Small intestine (tissue), 7 donors: Measurements from ENCODE around the gene PGAM4. TPM values are rescaled to one million over a fixed set of nuclear protein-coding genes. Genes with fewer than 3 reads are reported as not detected.

Experiments
- DNase-seq, 2 donors: peaks; one replicate each; pipeline versions ENCODE4 v3.0.0 to v3.0.0-alpha.2; 2013
- FAIRE-seq: peaks from 2 replicates; lab custom pipeline; 2012; peaks lifted over from hg19 to GRCh38; lab: Jason Lieb, UNC
- H3K27ac ChIP-seq, 3 donors: one replicate each; pipeline ENCODE4 v1.5.1; 2013; ENCODE audit warnings: low read length in 2 of 3, mild to moderate bottlenecking in 2 of 3, control low read depth in 1 of 3, inconsistent platforms in 1 of 3, low read depth in 1 of 3, moderate library complexity in 1 of 3
- H3K27me3 ChIP-seq, 3 donors: one replicate each; pipeline ENCODE4 v1.6.1; 2013; ENCODE audit warnings: low read length in 3 of 3, inconsistent platforms in 1 of 3; ENCODE audit not compliant: control insufficient read depth in 3 of 3, insufficient read depth in 3 of 3
- H3K36me3 ChIP-seq, 3 donors: one replicate each; pipeline ENCODE4 v1.6.1; 2013; ENCODE audit warnings: low read length in 3 of 3, inconsistent platforms in 1 of 3, low read depth in 1 of 3, mild to moderate bottlenecking in 1 of 3, moderate library complexity in 1 of 3; ENCODE audit not compliant: control insufficient read depth in 3 of 3, insufficient read depth in 2 of 3
- H3K4me1 ChIP-seq, 3 donors: one replicate each; pipeline ENCODE4 v1.6.1; 2013; ENCODE audit warnings: low read length in 2 of 3, inconsistent platforms in 1 of 3, low read depth in 1 of 3, mild to moderate bottlenecking in 1 of 3, moderate library complexity in 1 of 3; ENCODE audit not compliant: control insufficient read depth in 3 of 3, insufficient read depth in 2 of 3
- H3K4me3 ChIP-seq, 3 donors: one replicate each; pipeline ENCODE4 v1.5.1; 2013; ENCODE audit warnings: low read length in 3 of 3, control low read depth in 1 of 3, inconsistent platforms in 1 of 3, low read depth in 1 of 3, mild to moderate bottlenecking in 1 of 3, moderate library complexity in 1 of 3
- H3K9me3 ChIP-seq, 2 donors: one replicate each; pipeline ENCODE4 v1.6.1; 2013; ENCODE audit warnings: low read depth in 1 of 2, low read length in 1 of 2; ENCODE audit not compliant: control insufficient read depth in 2 of 2, insufficient read depth in 1 of 2
- WGBS, 3 donors: extraction: QIAGEN DNeasy Blood & Tissue Kit; methylation state at CpG; one replicate each; pipeline ENCODE4 v1.1.7; 2013; 5-methylcytosine and 5-hydroxymethylcytosine counted together
- polyA plus RNA-seq, 4 donors: library from polyadenylated mRNA; stranded (reverse) in 3 of 4; unstranded in 1 of 4; fragments of 200-250 nt in 3 of 4; fragments of 120-200 nt in 1 of 4; gene quantifications; one replicate each; pipeline versions ENCODE4 v1.2.1 to v1.2.3, GENCODE V29; 2013
- donor health status: healthy with polysubstance abuse.
- donor health status: control.
- donor health status: control.
- donor health status: Bipolar disorder and iron deficiency.
- donor health status: healthy.

Gene PGAM4
- polyA plus RNA-seq, 4 donors, result 0.07 TPM; not detected in 3

DNA sequence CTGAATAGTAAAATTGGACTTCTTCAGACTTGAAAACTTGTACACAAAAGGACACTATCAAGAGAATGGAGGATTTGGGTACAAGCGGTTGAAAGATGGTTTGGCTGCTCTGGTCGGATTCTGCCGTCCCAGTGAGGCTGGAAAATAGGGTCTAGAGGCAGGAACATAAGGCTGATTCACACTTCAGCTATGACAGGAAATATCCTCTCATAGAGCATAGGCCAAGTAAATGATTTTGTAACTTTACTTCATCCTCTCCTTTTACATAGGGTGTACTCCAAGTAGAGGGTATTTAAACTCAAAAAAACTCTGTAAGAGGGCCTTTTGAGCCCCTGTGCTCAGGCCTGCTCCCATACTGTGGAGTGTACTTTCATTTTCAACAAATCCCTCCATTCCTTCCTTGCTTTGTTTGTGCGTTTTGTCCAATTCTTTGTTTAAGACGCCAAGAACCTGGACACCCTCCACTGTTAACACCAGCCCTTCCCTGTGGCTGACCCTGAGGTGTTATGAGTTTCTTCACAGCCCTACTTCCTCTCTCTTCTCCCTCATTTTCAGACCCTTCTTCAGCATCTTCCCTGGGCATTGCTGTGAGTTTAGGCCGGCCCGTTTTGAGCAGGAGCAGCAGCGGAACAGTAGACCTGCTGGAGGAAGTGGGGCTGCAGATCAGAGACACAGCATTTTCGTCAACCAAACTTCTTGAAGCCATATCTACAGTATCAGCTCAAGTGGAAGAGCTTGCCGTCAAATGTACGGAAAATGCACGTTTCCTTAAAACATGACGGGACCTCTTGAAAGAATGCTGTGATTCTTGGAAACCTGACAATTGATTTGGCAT is 7.2 kb downstream of the PGAM4 start:
- H3K4me1 ChIP-seq, result no peaks in the 10 kb centered on the region
- no peak overlapping the region for H3K4me3 ChIP-seq
- WGBS, 3 donors, result 77 to 92% (median 78%) methylated on average over 13 of the region's 13 CpGs
- no peaks in the 10 kb centered on the region for H3K9me3 ChIP-seq
- FAIRE-seq, result no peak
- no peak for DNase-seq
- no peaks in the 10 kb centered on the region for H3K27me3 ChIP-seq
- no peak overlapping the region for H3K27ac ChIP-seq
- no peaks in the 10 kb centered on the region for H3K36me3 ChIP-seq

- no peaks in the 10 kb centered on the region for H3K27me3 ChIP-seq
- no peak overlapping the region for H3K27ac ChIP-seq
- H3K4me3 ChIP-seq, result no peak overlapping the region
- no peaks in the 10 kb centered on the region for H3K36me3 ChIP-seq
- DNase-seq (no peak), FAIRE-seq (no peak)
- no peaks in the 10 kb centered on the region for H3K4me1 ChIP-seq
- WGBS, 3 donors, result 30 to 73% (median 56%) methylated on average over 2 of the region's 2 CpGs
- no peaks in the 10 kb centered on the region for H3K9me3 ChIP-seq
These were observed 8.4 kb downstream of the PGAM4 start for GRCh38 chrX:77961063-77961462.

DNA sequence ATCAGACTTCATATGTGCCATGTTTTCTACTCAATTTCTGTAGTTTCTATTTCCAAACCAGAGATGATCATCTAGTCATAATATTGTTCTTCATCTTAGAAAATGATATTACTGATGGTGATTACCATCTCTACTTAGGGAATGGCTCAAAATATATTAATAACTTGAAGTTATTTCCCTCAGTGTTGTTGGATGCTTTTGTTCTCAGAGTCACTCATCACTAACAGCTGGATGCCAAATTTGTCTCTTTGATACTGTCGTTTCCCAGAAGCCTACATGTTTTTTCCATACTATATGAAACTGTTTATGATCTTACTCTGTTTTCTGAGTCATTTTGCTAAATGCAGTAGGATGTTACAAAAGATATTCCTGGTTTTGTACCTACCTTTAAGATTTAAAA is 8.9 kb downstream of the PGAM4 start:
- Histone ChIP-seq H3K4me3 (no peak overlapping the region), H3K27ac (no peak overlapping the region), H3K9me3 (no peaks in the 10 kb centered on the region), H3K36me3 (no peaks in the 10 kb centered on the region), H3K4me1 (no peaks in the 10 kb centered on the region), H3K27me3 (no peaks in the 10 kb centered on the region)
- DNase-seq (no peak), FAIRE-seq (no peak)
- 5 to 50% (median 18%) methylated on average over 1 of the region's 1 CpG for WGBS, 3 donors

- Histone ChIP-seq H3K4me1 (no peaks in the 10 kb centered on the region), H3K9me3 (no peaks in the 10 kb centered on the region), H3K36me3 (no peaks in the 10 kb centered on the region), H3K27me3 (no peaks in the 10 kb centered on the region), H3K4me3 (no peak overlapping the region), H3K27ac (no peak overlapping the region)
- DNase-seq, result peak in 1 of 2 donors; percentile 33
- 10 to 52% (median 42%) methylated on average over 1 of the region's 1 CpG for WGBS, 3 donors
- no peak for FAIRE-seq
These were observed 15.7 kb downstream of the PGAM4 start for GRCh38 chrX:77953708-77954107.

DNA sequence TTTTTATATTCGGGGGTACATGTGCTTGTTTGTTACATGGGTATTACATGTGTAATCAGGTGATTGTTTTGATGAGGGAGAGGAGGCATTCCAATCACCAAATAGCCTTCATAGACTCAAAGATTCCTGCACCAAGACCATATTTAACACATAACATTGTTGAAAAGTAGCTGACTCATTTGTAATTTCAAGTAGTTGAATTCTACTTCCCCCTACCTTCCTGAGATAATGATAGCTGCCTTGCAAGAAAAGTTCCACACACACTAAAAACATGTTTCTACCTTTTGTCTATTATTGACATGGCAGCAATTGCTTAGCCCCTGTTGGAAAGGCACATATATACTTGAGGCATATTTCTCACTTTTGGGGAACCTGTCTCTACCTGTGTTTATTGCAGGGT is 16.1 kb downstream of the PGAM4 start:
- Histone ChIP-seq H3K4me1 (no peaks in the 10 kb centered on the region), H3K9me3 (no peaks in the 10 kb centered on the region), H3K4me3 (no peak overlapping the region), H3K27me3 (no peaks in the 10 kb centered on the region), H3K27ac (no peak overlapping the region), H3K36me3 (no peaks in the 10 kb centered on the region)
- FAIRE-seq (no peak), DNase-seq (peak in 1 of 2 donors; percentile 14)
- WGBS, 3 donors, result 27 to 55% (median 48%) methylated on average over 1 of the region's 1 CpG

GRCh38 chrX:77952173-77952572 is 17.3 kb downstream of the PGAM4 start:
- DNase-seq, result no peak
- Histone ChIP-seq H3K36me3 (no peaks in the 10 kb centered on the region), H3K4me3 (no peak overlapping the region), H3K27me3 (no peaks in the 10 kb centered on the region), H3K4me1 (no peaks in the 10 kb centered on the region), H3K27ac (no peak overlapping the region), H3K9me3 (no peaks in the 10 kb centered on the region)
- no peak for FAIRE-seq
- WGBS, 3 donors, result 57 to 80% (median 71%) methylated on average over 1 of the region's 1 CpG

DNA sequence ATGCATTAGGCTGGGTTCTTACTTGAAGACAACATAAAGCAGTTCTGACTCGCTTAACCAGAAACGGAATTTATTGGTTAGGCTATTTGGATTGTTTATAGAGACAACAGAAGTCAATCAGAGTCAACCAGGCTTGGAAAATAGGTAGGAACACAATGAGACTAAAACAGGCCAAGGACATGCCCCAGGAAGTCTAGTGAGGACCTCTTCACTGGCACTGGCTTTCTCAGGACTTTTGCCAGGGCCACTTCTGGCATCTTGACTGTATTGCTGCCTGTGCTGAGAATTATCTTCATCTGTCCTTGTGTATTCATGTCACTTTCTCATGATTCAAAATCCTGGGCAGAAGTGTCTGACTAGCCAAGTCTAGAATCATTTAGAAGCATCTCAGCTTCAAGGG is 19.6 kb downstream of the PGAM4 start:
- no peaks in the 10 kb centered on the region for H3K4me1 ChIP-seq
- FAIRE-seq (no peak), DNase-seq (no peak)
- H3K27me3 ChIP-seq, result no peaks in the 10 kb centered on the region
- H3K4me3 ChIP-seq, result no peak overlapping the region
- H3K27ac ChIP-seq, result no peak overlapping the region
- no peaks in the 10 kb centered on the region for H3K9me3 ChIP-seq
- H3K36me3 ChIP-seq, result no peaks in the 10 kb centered on the region
- 67 to 91% (median 88%) methylated on average over 2 of the region's 2 CpGs for WGBS, 3 donors

DNA sequence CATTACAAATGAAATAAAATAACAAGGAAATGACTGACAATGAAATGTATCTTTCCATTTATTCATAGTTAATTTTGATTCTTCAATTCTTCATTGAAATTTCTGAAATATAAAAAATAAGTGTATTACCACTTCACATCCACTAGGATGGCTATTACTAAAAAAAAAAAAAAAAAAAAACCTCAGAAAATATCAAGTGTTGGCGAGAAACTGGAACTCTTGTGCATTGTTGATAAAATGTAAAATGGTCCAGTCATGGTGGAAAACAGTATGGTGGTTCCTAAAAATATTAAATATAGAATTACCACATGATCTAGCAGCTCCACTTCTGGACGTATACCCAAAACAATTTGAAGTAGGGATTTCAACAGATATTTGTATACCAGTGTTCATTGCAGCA is 22.9 kb downstream of the PGAM4 start:
- Histone ChIP-seq H3K27me3 (no peaks in the 10 kb centered on the region), H3K4me3 (no peak overlapping the region), H3K9me3 (no peaks in the 10 kb centered on the region), H3K27ac (no peak overlapping the region), H3K36me3 (no peaks in the 10 kb centered on the region), H3K4me1 (no peaks in the 10 kb centered on the region)
- peak; percentile 51 for FAIRE-seq
- WGBS, 3 donors, result 83 to 96% (median 91%) methylated on average over 2 of the region's 2 CpGs
- no peak for DNase-seq
